A549 treated with RU486 at 1 μM for 4 hours (cell line): ENCODE data around the gene EZH2. TPM values are rescaled to one million over a fixed set of nuclear protein-coding genes. Genes with fewer than 3 reads are reported as not detected.

ENCODE experiments used
- total RNA-seq: library from RNA; stranded (reverse); fragments of 200-300 nt; extraction: Qiagen RNA extraction; gene quantifications from 5 replicates; pipeline ENCODE4 v1.2.3, GENCODE V29; 2022; ENCODE audit warnings: low read depth

The EZH2 gene
- total RNA-seq, result 20.3 to 25.2 TPM (median 23.7 TPM) in 5 replicates

DNA sequence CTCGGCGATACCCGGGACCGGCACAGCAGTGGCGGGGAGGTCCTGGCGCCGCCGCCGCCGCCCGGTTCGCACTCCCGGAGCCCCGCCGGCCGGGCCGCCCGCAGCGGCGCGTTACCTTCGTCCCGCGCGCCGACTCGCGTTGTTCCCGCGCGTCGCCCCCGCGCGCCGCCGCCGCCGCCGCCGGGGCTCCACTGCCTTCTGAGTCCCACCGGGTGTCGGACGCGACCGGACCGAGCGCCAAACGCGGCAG, at the start of gene EZH2:
Gene EZH2, minus strand, starts transcription at position 243 of the 250 bp plus-strand sequence. CDS start 36,993 bp downstream, outside the sequence.

Other genes starting within 250 kb of the EZH2 start
- gene CUL1, start 185.4 kb downstream of the EZH2 start, total RNA-seq, result 57.7 to 64.3 TPM (median 61.5 TPM) in 5 replicates
- gene PDIA4, start 144.2 kb upstream of the EZH2 start, total RNA-seq, result 174 to 189 TPM (median 181 TPM) in 5 replicates
- gene ZNF786, start 206.4 kb upstream of the EZH2 start, total RNA-seq, result 5.3 to 6.8 TPM (median 6.5 TPM) in 5 replicates
- gene ZNF425, start 242.0 kb upstream of the EZH2 start, total RNA-seq, result 1.1 to 2.4 TPM (median 1.4 TPM) in 5 replicates